ENCODE results near the gene HAGHL.
"Not testable (repeated sequence)": the region's sequence is repeated elsewhere in the genome, so short reads cannot be mapped to it uniquely, and the experiment has no call there.

Gene HAGHL

GRCh38 chr16:735982-736453 lies 9.1 kb downstream of the HAGHL start:
- no peak for DNase-seq

GRCh38 chr16:736936-737481 lies 10.1 kb downstream of the HAGHL start:
- no peak for DNase-seq

- DNase-seq = no peak
Measured at GRCh38 chr16:739560-740458, 12.9 kb downstream of the HAGHL start.

GRCh38 chr16:740459-740763 lies 13.5 kb downstream of the HAGHL start:
- no peak for DNase-seq

- peak; percentile 88 to 92 for DNase-seq
Measured at GRCh38 chr16:740764-741505, 14.0 kb downstream of the HAGHL start, which contains the start of gene CIAO3. Gene CIAO3, minus strand, starts transcription at chr16:740997. Its CDS starts 12 bp downstream, at chr16:740985.

GRCh38 chr16:741986-742629 lies 15.2 kb downstream of the HAGHL start:
- DNase-seq = no peak

GRCh38 chr16:742894-743293 lies 16.0 kb downstream of the HAGHL start:
- DNase-seq = not testable (repeated sequence)

- DNase-seq = no peak
Measured at GRCh38 chr16:743794-744500, 17.0 kb downstream of the HAGHL start.

- DNase-seq = no peak
Measured at GRCh38 chr16:745739-746138, 18.8 kb downstream of the HAGHL start.

GRCh38 chr16:746637-747036 lies 19.7 kb downstream of the HAGHL start:
- DNase-seq = no peak

- no peak for DNase-seq
Measured at GRCh38 chr16:747978-748746, 21.3 kb downstream of the HAGHL start.

GRCh38 chr16:749010-749409 lies 22.1 kb downstream of the HAGHL start:
- no peak for DNase-seq

- DNase-seq = no peak
Measured at GRCh38 chr16:750485-750884, 23.6 kb downstream of the HAGHL start.

- no peak for DNase-seq
Measured at GRCh38 chr16:751152-752006, 24.5 kb downstream of the HAGHL start.

GRCh38 chr16:752007-752312 lies 25.1 kb downstream of the HAGHL start:
- no peak for DNase-seq

- DNase-seq = not testable (repeated sequence)
Measured at GRCh38 chr16:754121-754607, 27.3 kb downstream of the HAGHL start.

GRCh38 chr16:754656-755055 lies 27.8 kb downstream of the HAGHL start:
- no peak for DNase-seq

GRCh38 chr16:756428-756827 lies 29.5 kb downstream of the HAGHL start:
- no peak for DNase-seq

GRCh38 chr16:759110-759910 lies 32.4 kb downstream of the HAGHL start:
- no peak for DNase-seq

- no peak for DNase-seq
Measured at GRCh38 chr16:760065-760464, 33.2 kb downstream of the HAGHL start.

Measured in activated CD4-positive, alpha-beta T cell treated with anti-CD3 and anti-CD28 coated beads for 4 hours (primary cell).